ENCODE results near the gene TOR3A.
"Not testable (repeated sequence)": the region's sequence is repeated elsewhere in the genome, so short reads cannot be mapped to it uniquely, and the experiment has no call there.

Gene TOR3A

GRCh38 chr1:179107706-179108629 lies 26.1 kb downstream of the TOR3A start:
- no peak for DNase-seq (ENCODE audit: low read depth)

GRCh38 chr1:179108644-179109043 lies 26.8 kb downstream of the TOR3A start:
- no peak for DNase-seq (ENCODE audit: low read depth)

- DNase-seq (ENCODE audit: low read depth): no peak
These were observed 33.3 kb downstream of the TOR3A start for GRCh38 chr1:179115181-179115580.

GRCh38 chr1:179119513-179119912 lies 37.6 kb downstream of the TOR3A start:
- DNase-seq (ENCODE audit: low read depth): no peak

GRCh38 chr1:179120736-179121135 lies 38.9 kb downstream of the TOR3A start:
- no peak for DNase-seq (ENCODE audit: low read depth)

- no peak for DNase-seq (ENCODE audit: low read depth)
These were observed 39.5 kb downstream of the TOR3A start for GRCh38 chr1:179121159-179121938.

GRCh38 chr1:179124873-179125272 lies 43.0 kb downstream of the TOR3A start:
- DNase-seq (ENCODE audit: low read depth): no peak

GRCh38 chr1:179126338-179127060 lies 44.6 kb downstream of the TOR3A start:
- no peak for DNase-seq (ENCODE audit: low read depth)

- DNase-seq (ENCODE audit: low read depth): no peak
These were observed 45.5 kb downstream of the TOR3A start for GRCh38 chr1:179127163-179127895.

GRCh38 chr1:179128520-179128919 lies 46.6 kb downstream of the TOR3A start:
- no peak for DNase-seq (ENCODE audit: low read depth)

- no peak for DNase-seq (ENCODE audit: low read depth)
These were observed 48.0 kb downstream of the TOR3A start for GRCh38 chr1:179129702-179130473.

GRCh38 chr1:179135168-179135567 lies 53.3 kb downstream of the TOR3A start:
- not testable (repeated sequence) for DNase-seq (ENCODE audit: low read depth)

GRCh38 chr1:179135707-179136106 lies 53.8 kb downstream of the TOR3A start:
- not testable (repeated sequence) for DNase-seq (ENCODE audit: low read depth)

- no peak for DNase-seq (ENCODE audit: low read depth)
These were observed 55.9 kb downstream of the TOR3A start for GRCh38 chr1:179137617-179138255.

GRCh38 chr1:179138755-179139154 lies 56.9 kb downstream of the TOR3A start:
- DNase-seq (ENCODE audit: low read depth): not testable (repeated sequence)

GRCh38 chr1:179141592-179142251 lies 59.9 kb downstream of the TOR3A start:
- DNase-seq (ENCODE audit: low read depth): no peak

GRCh38 chr1:179142889-179143299 lies 61.0 kb downstream of the TOR3A start:
- DNase-seq (ENCODE audit: low read depth): no peak

GRCh38 chr1:179143322-179143721 lies 61.5 kb downstream of the TOR3A start:
- DNase-seq (ENCODE audit: low read depth): no peak

GRCh38 chr1:179144626-179145025 lies 62.8 kb downstream of the TOR3A start:
- DNase-seq (ENCODE audit: low read depth): no peak

GRCh38 chr1:179145521-179145920 lies 63.7 kb downstream of the TOR3A start:
- no peak for DNase-seq (ENCODE audit: low read depth)

Measured in activated T-helper 9 cell treated with anti-CD3 and anti-CD28 coated beads, Interleukin-2, amount 50 U/mL, for 16 hours (primary cell).